ENCODE results near the gene PALM2AKAP2.

The PALM2AKAP2 gene

DNA sequence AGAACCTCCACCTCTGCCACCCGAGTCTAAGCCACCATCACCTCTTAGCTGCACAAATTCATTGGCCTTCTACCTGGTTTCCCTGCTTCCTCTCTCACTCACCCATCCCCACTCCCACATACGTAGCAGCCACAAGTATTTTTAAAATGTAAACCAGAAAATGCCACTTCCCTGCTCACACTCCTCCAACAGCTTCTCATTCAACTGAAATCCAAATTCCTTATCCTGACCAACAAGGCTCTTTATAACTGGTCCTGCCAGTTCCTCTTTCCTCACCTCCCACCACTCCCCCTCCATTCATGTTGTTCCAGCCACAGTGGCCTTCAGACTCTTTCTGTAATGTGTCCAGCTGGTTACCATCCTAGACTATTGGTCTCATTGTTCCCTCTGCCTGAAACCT, 25.0 kb upstream of the PALM2AKAP2 start:
- TF ChIP-seq, protein P1, sequence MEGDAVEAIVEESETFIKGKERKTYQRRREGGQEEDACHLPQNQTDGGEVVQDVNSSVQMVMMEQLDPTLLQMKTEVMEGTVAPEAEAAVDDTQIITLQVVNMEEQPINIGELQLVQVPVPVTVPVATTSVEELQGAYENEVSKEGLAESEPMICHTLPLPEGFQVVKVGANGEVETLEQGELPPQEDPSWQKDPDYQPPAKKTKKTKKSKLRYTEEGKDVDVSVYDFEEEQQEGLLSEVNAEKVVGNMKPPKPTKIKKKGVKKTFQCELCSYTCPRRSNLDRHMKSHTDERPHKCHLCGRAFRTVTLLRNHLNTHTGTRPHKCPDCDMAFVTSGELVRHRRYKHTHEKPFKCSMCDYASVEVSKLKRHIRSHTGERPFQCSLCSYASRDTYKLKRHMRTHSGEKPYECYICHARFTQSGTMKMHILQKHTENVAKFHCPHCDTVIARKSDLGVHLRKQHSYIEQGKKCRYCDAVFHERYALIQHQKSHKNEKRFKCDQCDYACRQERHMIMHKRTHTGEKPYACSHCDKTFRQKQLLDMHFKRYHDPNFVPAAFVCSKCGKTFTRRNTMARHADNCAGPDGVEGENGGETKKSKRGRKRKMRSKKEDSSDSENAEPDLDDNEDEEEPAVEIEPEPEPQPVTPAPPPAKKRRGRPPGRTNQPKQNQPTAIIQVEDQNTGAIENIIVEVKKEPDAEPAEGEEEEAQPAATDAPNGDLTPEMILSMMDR (IDR thresholded peaks at IDR 0.05; ENCODE audit: low read depth, low read length), result no peak
- no peak for DNase-seq (ENCODE audit: low read depth in 2 of 2)
- no peak overlapping the region for H3K4me3 ChIP-seq (replicated peaks in 1 of 2; ENCODE audit: low read depth in 2 of 2, low read length in 2 of 2)

DNA sequence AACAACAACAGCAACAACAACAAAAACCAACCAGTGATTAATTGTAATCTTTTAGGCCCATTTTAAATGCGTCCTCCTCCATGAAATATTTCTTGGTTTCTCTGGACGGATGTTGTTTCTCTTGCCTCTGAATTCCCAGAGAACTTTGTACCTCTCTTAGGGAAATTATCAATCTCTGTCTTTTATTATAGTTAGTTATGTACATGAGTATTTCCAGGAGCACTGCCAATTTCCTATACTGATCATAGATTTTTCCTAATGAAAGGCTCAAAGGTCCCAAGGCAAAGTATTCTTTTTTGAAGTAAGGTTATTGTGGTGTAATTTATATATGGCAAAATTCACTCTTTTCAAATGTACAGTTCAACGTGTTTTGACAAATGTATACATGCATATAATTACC, 20.4 kb upstream of the PALM2AKAP2 start:
- no peak for DNase-seq (ENCODE audit: low read depth in 2 of 2)
- no peak overlapping the region for H3K4me3 ChIP-seq (replicated peaks in 1 of 2; ENCODE audit: low read depth in 2 of 2, low read length in 2 of 2)
- TF ChIP-seq, protein P1 (IDR thresholded peaks at IDR 0.05; ENCODE audit: low read depth, low read length), result no peak

DNA sequence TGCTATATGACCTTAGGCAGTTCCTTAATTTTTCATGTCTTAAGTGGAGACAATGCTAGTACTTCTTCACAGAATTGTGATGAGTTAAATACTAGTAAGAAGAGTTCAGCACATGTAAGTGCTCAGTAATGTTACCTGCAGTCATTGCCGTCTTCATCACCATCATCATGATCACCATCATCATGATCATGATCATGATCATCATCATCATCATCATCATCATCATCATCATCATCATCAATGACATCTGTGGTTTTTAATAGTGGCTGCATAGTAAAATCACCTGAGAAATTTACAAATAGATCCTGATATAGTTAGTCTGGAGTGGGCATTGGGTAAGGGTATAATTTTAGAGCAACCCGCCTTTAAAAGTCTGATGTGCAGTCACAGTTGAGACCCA, 14.7 kb upstream of the PALM2AKAP2 start:
- TF ChIP-seq, protein P1 (IDR thresholded peaks at IDR 0.05; ENCODE audit: low read depth, low read length), result no peak

DNA sequence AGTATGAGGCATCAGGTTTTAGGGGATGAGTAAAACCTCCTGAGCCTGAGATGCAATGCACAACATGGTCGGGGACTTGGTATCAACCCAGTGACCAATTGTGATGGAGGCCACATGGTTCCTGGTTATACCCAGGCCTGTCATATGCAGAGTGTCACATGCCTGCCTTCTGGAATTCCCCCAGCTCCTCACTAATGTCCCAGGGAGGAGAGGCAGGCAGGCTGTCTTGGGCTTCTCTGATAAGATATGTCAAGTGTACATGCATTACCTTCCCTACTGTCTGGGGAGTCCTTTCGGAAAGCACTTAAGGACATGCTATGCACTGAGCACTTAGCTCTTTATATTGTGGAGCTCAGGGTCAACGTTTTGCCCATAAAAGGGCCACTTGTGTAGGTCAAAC, 14.2 kb upstream of the PALM2AKAP2 start:
- H3K4me3 ChIP-seq (replicated peaks in 1 of 2; ENCODE audit: low read depth in 2 of 2, low read length in 2 of 2), result no peak overlapping the region
- TF ChIP-seq, protein P1 (IDR thresholded peaks at IDR 0.05; ENCODE audit: low read depth, low read length), result no peak
- no peak for DNase-seq (ENCODE audit: low read depth in 2 of 2)

More for the DNA sequence above, 14.7 kb upstream of the PALM2AKAP2 start:
- no peak for DNase-seq (ENCODE audit: low read depth in 2 of 2)
- H3K4me3 ChIP-seq (replicated peaks in 1 of 2; ENCODE audit: low read depth in 2 of 2, low read length in 2 of 2), result no peak overlapping the region

DNA sequence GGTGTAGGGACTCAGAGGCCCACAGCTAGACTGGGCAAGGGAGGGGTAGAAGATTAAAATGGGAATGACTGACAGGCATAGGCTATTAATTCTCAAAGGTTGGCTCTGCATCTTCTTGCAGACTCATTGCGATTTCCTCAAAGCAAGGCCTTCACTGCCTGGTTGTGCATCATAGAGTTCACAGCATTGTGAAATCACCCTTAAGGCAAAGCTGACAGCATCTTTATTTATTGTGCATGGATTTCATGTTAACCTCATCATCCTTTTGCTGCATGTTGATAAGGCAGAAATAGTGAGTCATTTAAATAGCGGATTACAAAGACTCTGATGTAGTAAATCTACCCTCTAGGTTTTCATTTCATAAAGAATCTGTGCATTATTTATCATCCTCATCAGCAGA, 13.6 kb upstream of the PALM2AKAP2 start:
- TF ChIP-seq, protein P1 (IDR thresholded peaks at IDR 0.05; ENCODE audit: low read depth, low read length), result no peak
- no peak overlapping the region for H3K4me3 ChIP-seq (replicated peaks in 1 of 2; ENCODE audit: low read depth in 2 of 2, low read length in 2 of 2)
- peak; percentile 58 to 71 for DNase-seq (ENCODE audit: low read depth in 2 of 2)

DNA sequence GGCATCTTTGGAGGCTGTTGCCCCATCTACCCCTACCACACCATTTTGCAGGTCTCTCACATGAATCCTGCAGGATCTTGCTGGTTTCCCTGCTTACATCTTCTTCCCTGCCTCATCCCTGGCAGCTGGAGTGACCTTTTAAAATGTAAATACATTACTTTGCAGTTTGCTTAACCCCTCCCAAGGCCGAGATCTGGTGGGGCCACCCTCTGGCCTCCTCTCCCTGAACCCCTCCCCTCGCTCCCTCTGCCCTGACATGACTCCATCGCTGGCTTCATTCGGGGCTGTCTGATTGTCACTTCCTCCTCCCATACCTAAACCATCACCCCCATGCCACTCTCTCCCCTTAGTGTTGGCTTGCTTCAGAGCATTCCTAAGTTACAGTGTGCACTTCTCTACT, 12.6 kb upstream of the PALM2AKAP2 start:
- TF ChIP-seq, protein P1 (IDR thresholded peaks at IDR 0.05; ENCODE audit: low read depth, low read length), result no peak
- no peak overlapping the region for H3K4me3 ChIP-seq (replicated peaks in 1 of 2; ENCODE audit: low read depth in 2 of 2, low read length in 2 of 2)
- no peak for DNase-seq (ENCODE audit: low read depth in 2 of 2)

DNA sequence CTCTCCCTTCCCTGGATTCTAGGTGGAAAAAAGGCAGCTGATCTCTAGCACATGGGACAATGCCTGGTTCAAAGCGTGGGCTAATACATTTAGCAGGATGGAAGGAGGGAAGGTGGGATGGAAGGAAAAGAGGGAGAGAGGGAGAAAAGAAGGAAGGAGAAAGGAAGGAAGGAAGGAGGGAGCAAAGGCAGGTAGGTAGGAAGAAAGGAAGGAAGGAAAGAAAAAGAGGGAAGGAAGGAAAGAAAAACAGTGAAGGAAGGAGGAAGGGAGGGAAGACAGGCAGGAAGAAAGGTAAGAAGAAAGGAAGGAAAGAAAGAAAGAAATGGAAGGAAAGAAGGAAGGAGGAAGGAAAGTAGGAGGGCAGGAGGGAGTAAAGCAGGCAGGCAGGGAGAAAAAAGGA, 12.2 kb upstream of the PALM2AKAP2 start:
- DNase-seq (ENCODE audit: low read depth in 2 of 2), result no peak
- H3K4me3 ChIP-seq (replicated peaks in 1 of 2; ENCODE audit: low read depth in 2 of 2, low read length in 2 of 2), result no peak overlapping the region
- TF ChIP-seq, protein P1 (IDR thresholded peaks at IDR 0.05; ENCODE audit: low read depth, low read length), result no peak
